ENCODE measurements around the gene TEX29. TPM values are rescaled to one million over a fixed set of nuclear protein-coding genes. Genes with fewer than 3 reads are reported as not detected.

Gene TEX29
- total RNA-seq, 1 donor from 2014 or later, result 0.97 TPM

DNA sequence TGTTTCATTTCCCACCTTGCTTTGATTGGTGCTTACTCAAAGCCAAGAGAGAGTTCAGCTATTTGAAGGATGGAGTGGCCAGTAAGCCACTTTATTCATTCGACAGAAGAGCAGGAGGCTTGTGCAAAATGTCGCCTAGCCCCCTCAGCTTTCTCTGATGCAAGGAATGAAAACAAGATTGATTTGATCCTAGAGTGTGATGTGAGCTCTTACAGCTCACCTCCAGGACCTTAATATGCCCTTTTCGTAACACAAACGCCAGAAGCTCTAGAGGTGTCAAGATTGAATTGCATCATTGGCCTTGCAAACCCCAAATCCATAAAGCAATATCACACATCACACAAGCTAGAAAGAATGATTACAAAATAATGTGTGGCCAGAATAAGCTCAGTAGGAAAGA is 36.4 kb downstream of the TEX29 start:
- Histone ChIP-seq H3K36me3 (no peaks in the 10 kb centered on the region), H3K4me3 (no peak overlapping the region), H3K4me1 (no peaks in the 10 kb centered on the region), H3K27me3 (ENCODE audit: low read depth) (no peaks in the 10 kb centered on the region), H3K27ac (no peak overlapping the region), H3K9me3 (no peaks in the 10 kb centered on the region)
- TF ChIP-seq, protein P1, sequence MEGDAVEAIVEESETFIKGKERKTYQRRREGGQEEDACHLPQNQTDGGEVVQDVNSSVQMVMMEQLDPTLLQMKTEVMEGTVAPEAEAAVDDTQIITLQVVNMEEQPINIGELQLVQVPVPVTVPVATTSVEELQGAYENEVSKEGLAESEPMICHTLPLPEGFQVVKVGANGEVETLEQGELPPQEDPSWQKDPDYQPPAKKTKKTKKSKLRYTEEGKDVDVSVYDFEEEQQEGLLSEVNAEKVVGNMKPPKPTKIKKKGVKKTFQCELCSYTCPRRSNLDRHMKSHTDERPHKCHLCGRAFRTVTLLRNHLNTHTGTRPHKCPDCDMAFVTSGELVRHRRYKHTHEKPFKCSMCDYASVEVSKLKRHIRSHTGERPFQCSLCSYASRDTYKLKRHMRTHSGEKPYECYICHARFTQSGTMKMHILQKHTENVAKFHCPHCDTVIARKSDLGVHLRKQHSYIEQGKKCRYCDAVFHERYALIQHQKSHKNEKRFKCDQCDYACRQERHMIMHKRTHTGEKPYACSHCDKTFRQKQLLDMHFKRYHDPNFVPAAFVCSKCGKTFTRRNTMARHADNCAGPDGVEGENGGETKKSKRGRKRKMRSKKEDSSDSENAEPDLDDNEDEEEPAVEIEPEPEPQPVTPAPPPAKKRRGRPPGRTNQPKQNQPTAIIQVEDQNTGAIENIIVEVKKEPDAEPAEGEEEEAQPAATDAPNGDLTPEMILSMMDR (IDR thresholded peaks at IDR 0.05), result no peak
- DNase-seq (no peak), ATAC-seq (no peak)
- intact Hi-C loops (cut with DNase I), result no loop called here

GRCh38 chr13:111359237-111359915 is 38.9 kb downstream of the TEX29 start:
- TF ChIP-seq, protein P1 (IDR thresholded peaks at IDR 0.05), result no peak
- no peaks in the 10 kb centered on the region for H3K9me3 ChIP-seq
- no peak overlapping the region for H3K27ac ChIP-seq
- H3K27me3 ChIP-seq (ENCODE audit: low read depth), result no peaks in the 10 kb centered on the region
- H3K36me3 ChIP-seq, result no peaks in the 10 kb centered on the region
- intact Hi-C loops (cut with DNase I), result no loop called here
- no peak for DNase-seq
- no peak for ATAC-seq
- no peaks in the 10 kb centered on the region for H3K4me1 ChIP-seq
- no peak overlapping the region for H3K4me3 ChIP-seq

- H3K9me3 ChIP-seq, result no peaks in the 10 kb centered on the region
- TF ChIP-seq, protein P1 (IDR thresholded peaks at IDR 0.05), result no peak
- ATAC-seq (no peak), DNase-seq (no peak)
- no peaks in the 10 kb centered on the region for H3K36me3 ChIP-seq
- H3K27ac ChIP-seq, result no peak overlapping the region
- H3K27me3 ChIP-seq (ENCODE audit: low read depth), result peaks cover under 1% of the 10 kb centered on the region
- no peaks in the 10 kb centered on the region for H3K4me1 ChIP-seq
- intact Hi-C loops (cut with DNase I), result no loop called here
- no peak overlapping the region for H3K4me3 ChIP-seq
Observed at GRCh38 chr13:111359930-111360329, 39.5 kb downstream of the TEX29 start.

GRCh38 chr13:111360452-111360851 is 40.0 kb downstream of the TEX29 start:
- Histone ChIP-seq H3K36me3 (no peaks in the 10 kb centered on the region), H3K27ac (no peak overlapping the region), H3K4me3 (no peak overlapping the region), H3K4me1 (no peaks in the 10 kb centered on the region), H3K9me3 (no peaks in the 10 kb centered on the region), H3K27me3 (ENCODE audit: low read depth) (peaks cover 5% of the 10 kb centered on the region)
- ATAC-seq (no peak), DNase-seq (no peak)
- intact Hi-C loops (cut with DNase I), result no loop called here
- TF ChIP-seq, protein P1 (IDR thresholded peaks at IDR 0.05), result no peak

- no peaks in the 10 kb centered on the region for H3K36me3 ChIP-seq
- no peak overlapping the region for H3K4me3 ChIP-seq
- H3K9me3 ChIP-seq, result no peaks in the 10 kb centered on the region
- DNase-seq, result no peak
- H3K4me1 ChIP-seq, result no peaks in the 10 kb centered on the region
- H3K27me3 ChIP-seq (ENCODE audit: low read depth), result peaks cover 5% of the 10 kb centered on the region
- TF ChIP-seq, protein P1 (IDR thresholded peaks at IDR 0.05), result no peak
- no peak overlapping the region for H3K27ac ChIP-seq
- intact Hi-C loops (cut with DNase I), result no loop called here
- ATAC-seq, result peak in 1 of 2 donors; percentile 12
Observed at GRCh38 chr13:111361046-111361872, 40.8 kb downstream of the TEX29 start.
